Kidney glomerular epithelial cell (primary cell): ENCODE measurements around the gene LRRC10B.

Source experiments
- DNase-seq: peaks from one replicate; lab custom pipeline; 2025; lab: John Stamatoyannopoulos, UW

Gene LRRC10B

GRCh38 chr11:61486779-61487178, 21.8 kb upstream of the LRRC10B start:
- no peak for DNase-seq

GRCh38 chr11:61487342-61488025, 21.1 kb upstream of the LRRC10B start:
- DNase-seq: no peak

GRCh38 chr11:61488651-61489291, 19.8 kb upstream of the LRRC10B start:
- no peak for DNase-seq

- no peak for DNase-seq
These were observed 18.5 kb upstream of the LRRC10B start for GRCh38 chr11:61489833-61490721.

- no peak for DNase-seq
These were observed 16.7 kb upstream of the LRRC10B start for GRCh38 chr11:61491736-61492395.

GRCh38 chr11:61494381-61494961, 14.1 kb upstream of the LRRC10B start:
- DNase-seq: no peak

- no peak for DNase-seq
These were observed 12.5 kb upstream of the LRRC10B start for GRCh38 chr11:61495801-61496601.

GRCh38 chr11:61496602-61497400, 11.7 kb upstream of the LRRC10B start:
- DNase-seq: no peak

GRCh38 chr11:61497473-61497872, 11.1 kb upstream of the LRRC10B start:
- no peak for DNase-seq

- no peak for DNase-seq
These were observed 10.7 kb upstream of the LRRC10B start for GRCh38 chr11:61497876-61498275.

GRCh38 chr11:61498767-61499341, 9.7 kb upstream of the LRRC10B start:
- DNase-seq: no peak

- DNase-seq: no peak
These were observed 8.6 kb upstream of the LRRC10B start for GRCh38 chr11:61499816-61500491.

GRCh38 chr11:61502522-61502921, 6.0 kb upstream of the LRRC10B start:
- DNase-seq: no peak

GRCh38 chr11:61503135-61503770, 5.3 kb upstream of the LRRC10B start:
- DNase-seq: no peak

- DNase-seq: no peak
These were observed 3.4 kb upstream of the LRRC10B start for GRCh38 chr11:61505106-61505505.

- no peak for DNase-seq
These were observed 2.9 kb upstream of the LRRC10B start for GRCh38 chr11:61505640-61506155.

- DNase-seq: no peak
These were observed 1.4 kb upstream of the LRRC10B start for GRCh38 chr11:61507012-61507768.
